ENCODE data around the gene RFPL4A.

Gene RFPL4A

GRCh38 chr19:55777528-55777927 is 18.6 kb downstream of the RFPL4A start:
- H3K4me3 ChIP-seq (ENCODE audit: control insufficient read depth, low read depth, low read length): no peak overlapping the region
- DNase-seq (ENCODE audit: low read depth): no peak
- TF ChIP-seq, protein P1, sequence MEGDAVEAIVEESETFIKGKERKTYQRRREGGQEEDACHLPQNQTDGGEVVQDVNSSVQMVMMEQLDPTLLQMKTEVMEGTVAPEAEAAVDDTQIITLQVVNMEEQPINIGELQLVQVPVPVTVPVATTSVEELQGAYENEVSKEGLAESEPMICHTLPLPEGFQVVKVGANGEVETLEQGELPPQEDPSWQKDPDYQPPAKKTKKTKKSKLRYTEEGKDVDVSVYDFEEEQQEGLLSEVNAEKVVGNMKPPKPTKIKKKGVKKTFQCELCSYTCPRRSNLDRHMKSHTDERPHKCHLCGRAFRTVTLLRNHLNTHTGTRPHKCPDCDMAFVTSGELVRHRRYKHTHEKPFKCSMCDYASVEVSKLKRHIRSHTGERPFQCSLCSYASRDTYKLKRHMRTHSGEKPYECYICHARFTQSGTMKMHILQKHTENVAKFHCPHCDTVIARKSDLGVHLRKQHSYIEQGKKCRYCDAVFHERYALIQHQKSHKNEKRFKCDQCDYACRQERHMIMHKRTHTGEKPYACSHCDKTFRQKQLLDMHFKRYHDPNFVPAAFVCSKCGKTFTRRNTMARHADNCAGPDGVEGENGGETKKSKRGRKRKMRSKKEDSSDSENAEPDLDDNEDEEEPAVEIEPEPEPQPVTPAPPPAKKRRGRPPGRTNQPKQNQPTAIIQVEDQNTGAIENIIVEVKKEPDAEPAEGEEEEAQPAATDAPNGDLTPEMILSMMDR (conservative IDR thresholded peaks at IDR 0.05; ENCODE audit: control insufficient read depth, insufficient read depth, low read depth, low read length): no peak

- no peak overlapping the region for H3K4me3 ChIP-seq (ENCODE audit: control insufficient read depth, low read depth, low read length)
- TF ChIP-seq, protein P1 (conservative IDR thresholded peaks at IDR 0.05; ENCODE audit: control insufficient read depth, insufficient read depth, low read depth, low read length): no peak
- no peak for DNase-seq (ENCODE audit: low read depth)
Observed at GRCh38 chr19:55778331-55778730, 19.4 kb downstream of the RFPL4A start.

DNA sequence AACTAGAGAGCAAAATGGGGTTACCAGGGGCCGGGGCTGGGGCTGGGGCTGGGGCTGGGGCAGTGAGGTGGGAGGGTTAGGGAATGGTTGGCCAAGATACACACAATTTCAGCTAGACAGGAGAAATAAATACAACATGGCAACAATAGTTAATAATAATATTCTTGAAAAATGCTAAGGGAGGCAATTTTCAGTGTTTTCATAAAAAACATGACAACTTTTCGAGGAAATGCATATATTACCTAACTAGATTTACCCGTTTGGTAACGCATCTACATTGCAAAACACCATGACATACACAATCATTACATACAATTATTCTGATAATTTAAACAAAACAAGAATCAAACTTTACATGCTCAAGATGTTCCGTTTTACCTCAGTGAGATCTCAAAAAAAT is 22.2 kb downstream of the RFPL4A start:
- TF ChIP-seq, protein P1 (conservative IDR thresholded peaks at IDR 0.05; ENCODE audit: control insufficient read depth, insufficient read depth, low read depth, low read length): no peak
- no peak overlapping the region for H3K4me3 ChIP-seq (ENCODE audit: control insufficient read depth, low read depth, low read length)
- no peak for DNase-seq (ENCODE audit: low read depth)

DNA sequence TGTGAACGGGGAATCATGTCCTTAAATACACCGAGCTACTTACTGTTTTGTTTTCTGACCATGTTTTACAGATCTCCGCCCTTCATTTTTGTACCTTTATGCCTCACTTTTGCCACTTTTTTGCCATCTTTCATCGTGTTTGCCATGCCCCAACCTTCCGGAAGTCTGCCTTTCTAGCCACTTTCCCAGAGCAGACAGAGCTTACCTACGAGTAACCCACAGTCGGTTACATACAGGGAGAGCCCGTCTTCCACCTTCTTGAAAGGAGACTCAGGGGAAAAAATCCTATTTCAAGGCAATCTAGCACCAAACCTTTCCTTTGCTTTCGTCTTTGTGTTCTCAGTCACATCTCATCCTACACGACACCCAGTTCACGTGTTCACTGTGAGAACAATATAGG is 36.1 kb downstream of the RFPL4A start:
- TF ChIP-seq, protein P1 (conservative IDR thresholded peaks at IDR 0.05; ENCODE audit: control insufficient read depth, insufficient read depth, low read depth, low read length): no peak

GRCh38 chr19:55801416-55801815 is 42.5 kb downstream of the RFPL4A start:
- H3K4me3 ChIP-seq (ENCODE audit: control insufficient read depth, low read depth, low read length): no peak overlapping the region
- no peak for DNase-seq (ENCODE audit: low read depth)
- TF ChIP-seq, protein P1 (conservative IDR thresholded peaks at IDR 0.05; ENCODE audit: control insufficient read depth, insufficient read depth, low read depth, low read length): no peak

More for the DNA sequence above, 36.1 kb downstream of the RFPL4A start:
- DNase-seq (ENCODE audit: low read depth): no peak
- no peak overlapping the region for H3K4me3 ChIP-seq (ENCODE audit: control insufficient read depth, low read depth, low read length)

- no peak overlapping the region for H3K4me3 ChIP-seq (ENCODE audit: control insufficient read depth, low read depth, low read length)
- TF ChIP-seq, protein P1 (conservative IDR thresholded peaks at IDR 0.05; ENCODE audit: control insufficient read depth, insufficient read depth, low read depth, low read length): no peak
- no peak for DNase-seq (ENCODE audit: low read depth)
Observed at GRCh38 chr19:55802281-55802680, 43.4 kb downstream of the RFPL4A start.
